HUES48 (cell line): ENCODE data around the gene GPRIN1.
"Not testable (repeated sequence)": the region's sequence is repeated elsewhere in the genome, so short reads cannot be mapped to it uniquely, and the experiment has no call there.

Experiments
- H3K27ac ChIP-seq: one replicate; pipeline ENCODE4 v1.7.0; 2013; ENCODE audit warnings: low read depth, low read length, inconsistent platforms
- H3K27me3 ChIP-seq: 2 replicates; pipeline ENCODE4 v1.6.1; 2013; ENCODE audit warnings: mild to moderate bottlenecking, low read length; ENCODE audit not compliant: control insufficient read depth, insufficient read depth
- H3K36me3 ChIP-seq: 2 replicates; pipeline ENCODE4 v1.6.1; 2013; ENCODE audit warnings: low read length; ENCODE audit not compliant: control insufficient read depth, insufficient read depth
- H3K4me1 ChIP-seq: 2 replicates; pipeline ENCODE4 v1.6.1; 2013; ENCODE audit warnings: mild to moderate bottlenecking, low read length; ENCODE audit not compliant: control insufficient read depth, insufficient read depth
- H3K4me3 ChIP-seq: 2 replicates; pipeline ENCODE4 v1.5.1; 2013; ENCODE audit warnings: mild to moderate bottlenecking, low read depth, low read length
- H3K9ac ChIP-seq: 2 replicates; pipeline ENCODE4 v1.6.1; 2013; ENCODE audit warnings: mild to moderate bottlenecking, low read depth, low read length, moderate library complexity
- H3K9me3 ChIP-seq: 2 replicates; pipeline ENCODE4 v1.6.1; 2013; ENCODE audit warnings: low read length; ENCODE audit not compliant: control insufficient read depth, insufficient read depth

GPRIN1 gene

GRCh38 chr5:176608937-176609723 lies 826 bp downstream of the GPRIN1 start:
- 0 out of 2 replicates have a peak, but pooled peaks cover 3% of the 10 kb centered on the region for H3K4me1 ChIP-seq
- peak overlapping the region; percentile 53; the same call in 1 of the 2 replicates for H3K9ac ChIP-seq
- peak overlapping the region; percentile 32 for H3K27ac ChIP-seq

DNA sequence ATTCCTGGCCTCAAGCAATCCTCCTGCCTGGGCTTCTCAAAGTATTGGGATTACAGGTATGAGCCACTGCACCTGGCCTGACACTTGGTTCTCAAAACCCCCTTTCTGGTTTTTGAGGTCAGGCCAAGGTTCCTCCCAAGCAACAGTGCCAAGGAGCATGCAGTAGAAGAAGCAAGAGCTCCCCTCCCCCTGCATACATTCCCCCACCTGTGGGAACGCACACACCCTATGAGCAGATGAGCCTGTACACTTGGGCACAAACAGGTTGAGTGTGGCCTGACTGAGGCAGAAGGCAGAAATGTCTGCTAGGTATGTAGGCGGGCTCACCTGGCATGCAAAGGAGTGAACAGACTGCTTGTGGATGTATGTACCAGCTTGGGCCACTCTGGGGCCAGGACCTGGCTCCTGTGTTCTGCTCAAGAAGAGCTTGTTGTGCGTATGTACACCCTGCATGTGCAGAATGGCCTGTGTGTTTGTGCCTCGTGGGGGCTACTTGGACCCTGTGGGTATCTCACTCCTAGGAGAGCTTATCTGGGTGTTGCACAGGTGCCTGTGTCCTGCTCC lies 1.7 kb downstream of the GPRIN1 start:
- Histone ChIP-seq H3K27me3 (peaks cover 14% of the 10 kb centered on the region), H3K4me3 (no peak overlapping the region), H3K4me1 (peaks cover 3% of the 10 kb centered on the region; the same call in 1 of the 2 replicates), H3K27ac (no peak overlapping the region), H3K36me3 (no peaks in the 10 kb centered on the region), H3K9ac (no peak overlapping the region), H3K9me3 (no peaks in the 10 kb centered on the region)

More at GRCh38 chr5:176608937-176609723, 826 bp downstream of the GPRIN1 start:
- peaks cover 14% of the 10 kb centered on the region for H3K27me3 ChIP-seq
- no peaks in the 10 kb centered on the region for H3K36me3 ChIP-seq
- no peaks in the 10 kb centered on the region for H3K9me3 ChIP-seq
- peak overlapping the region; percentile 68 for H3K4me3 ChIP-seq

- Histone ChIP-seq H3K27me3 (peaks cover 14% of the 10 kb centered on the region), H3K4me1 (peaks cover 3% of the 10 kb centered on the region; the same call in 1 of the 2 replicates), H3K9me3 (no peaks in the 10 kb centered on the region), H3K9ac (no peak overlapping the region), H3K36me3 (no peaks in the 10 kb centered on the region), H3K4me3 (no peak overlapping the region), H3K27ac (no peak overlapping the region)
Observed at GRCh38 chr5:176606875-176607274, 3.1 kb downstream of the GPRIN1 start.

DNA sequence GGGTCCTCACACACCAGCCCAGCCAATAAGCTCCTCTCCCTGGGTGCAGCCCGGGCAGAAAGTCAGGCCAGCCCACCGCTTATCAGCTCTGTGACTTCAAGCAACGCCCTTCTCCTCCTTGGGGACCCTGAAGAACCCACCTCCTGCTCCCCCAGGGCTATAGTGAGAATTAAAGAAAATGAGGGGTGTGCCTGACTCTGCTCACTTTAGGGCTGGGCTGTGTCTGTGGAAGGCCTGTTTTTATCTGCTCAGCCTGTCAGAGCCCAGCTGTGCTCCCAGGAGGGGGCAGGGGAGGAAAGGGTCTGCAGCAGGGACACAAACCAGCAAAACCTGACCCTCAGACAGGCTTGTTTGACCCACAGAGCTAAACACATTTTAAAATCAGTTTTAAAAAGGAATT lies 3.9 kb downstream of the GPRIN1 start:
- H3K27ac ChIP-seq: peak overlapping the region; percentile 9
- H3K27me3 ChIP-seq: peaks cover 13% of the 10 kb centered on the region
- peaks cover 3% of the 10 kb centered on the region; the same call in 1 of the 2 replicates for H3K4me1 ChIP-seq
- H3K9ac ChIP-seq: no peak overlapping the region
- H3K9me3 ChIP-seq: no peaks in the 10 kb centered on the region
- no peaks in the 10 kb centered on the region for H3K36me3 ChIP-seq
- no peak overlapping the region for H3K4me3 ChIP-seq

DNA sequence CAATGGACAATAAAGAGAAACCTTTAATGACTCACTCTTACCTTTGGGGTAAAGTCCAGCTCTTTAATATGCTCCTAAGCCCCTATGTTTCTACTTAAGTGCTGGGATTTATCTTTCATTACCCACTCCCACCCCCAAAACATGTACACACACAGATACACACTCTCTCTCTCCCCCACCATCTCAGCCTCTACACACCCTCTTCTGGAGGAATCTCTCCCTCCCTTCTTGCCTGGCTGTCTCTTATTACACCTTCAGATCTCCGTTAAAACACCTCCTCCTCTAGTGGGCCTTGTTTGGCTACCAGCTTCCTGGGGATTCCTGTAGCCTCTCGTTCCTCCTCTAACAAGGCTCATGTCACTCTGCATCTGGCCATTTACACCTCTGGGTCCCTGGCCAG lies 6.9 kb downstream of the GPRIN1 start:
- Histone ChIP-seq H3K9ac (no peak overlapping the region), H3K4me3 (no peak overlapping the region), H3K27me3 (no peaks in the 10 kb centered on the region), H3K36me3 (peaks cover 9% of the 10 kb centered on the region), H3K27ac (no peak overlapping the region), H3K9me3 (0 out of 2 replicates have a peak, but pooled peaks cover 2% of the 10 kb centered on the region), H3K4me1 (peaks cover 3% of the 10 kb centered on the region; the same call in 1 of the 2 replicates)

DNA sequence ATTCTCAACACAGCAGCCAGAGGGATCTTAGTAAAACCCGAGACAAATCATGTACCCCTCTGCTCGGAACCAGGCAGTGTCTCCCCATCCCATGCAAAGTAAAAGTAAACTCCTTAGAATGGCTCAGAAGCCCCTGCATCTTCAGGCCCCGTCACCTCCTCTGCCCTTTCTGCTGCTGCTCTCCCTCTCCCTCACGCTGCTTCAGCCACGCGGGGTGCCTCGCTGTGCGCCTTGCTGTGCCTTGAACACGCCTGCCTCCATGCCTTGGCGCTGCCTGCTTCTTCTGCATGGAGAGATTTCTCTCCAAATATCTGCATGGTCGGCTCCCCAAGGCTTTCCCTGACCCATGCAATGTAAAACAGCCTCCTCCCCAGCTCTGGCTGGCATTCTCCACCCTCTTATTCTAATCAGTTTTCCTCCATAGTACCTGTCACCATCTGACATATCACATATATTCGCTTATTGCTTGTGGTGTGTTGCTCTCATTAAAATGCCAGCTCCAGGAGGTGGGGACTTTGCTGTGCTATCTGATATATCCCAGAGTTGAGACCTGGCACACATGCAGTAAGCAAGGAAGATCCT lies 8.0 kb downstream of the GPRIN1 start:
- Histone ChIP-seq H3K27me3 (peaks cover 6% of the 10 kb centered on the region; the same call in 1 of the 2 replicates), H3K4me1 (peaks cover 3% of the 10 kb centered on the region; the same call in 1 of the 2 replicates), H3K9me3 (0 out of 2 replicates have a peak, but pooled peaks cover 2% of the 10 kb centered on the region), H3K27ac (no peak overlapping the region), H3K4me3 (no peak overlapping the region), H3K9ac (no peak overlapping the region), H3K36me3 (peaks cover 9% of the 10 kb centered on the region)

GRCh38 chr5:176599749-176600430 lies 10.1 kb downstream of the GPRIN1 start:
- H3K4me1 ChIP-seq, H3K9me3 ChIP-seq, H3K4me3 ChIP-seq, H3K36me3 ChIP-seq, H3K9ac ChIP-seq, H3K27ac ChIP-seq, H3K27me3 ChIP-seq: not testable (repeated sequence)

DNA sequence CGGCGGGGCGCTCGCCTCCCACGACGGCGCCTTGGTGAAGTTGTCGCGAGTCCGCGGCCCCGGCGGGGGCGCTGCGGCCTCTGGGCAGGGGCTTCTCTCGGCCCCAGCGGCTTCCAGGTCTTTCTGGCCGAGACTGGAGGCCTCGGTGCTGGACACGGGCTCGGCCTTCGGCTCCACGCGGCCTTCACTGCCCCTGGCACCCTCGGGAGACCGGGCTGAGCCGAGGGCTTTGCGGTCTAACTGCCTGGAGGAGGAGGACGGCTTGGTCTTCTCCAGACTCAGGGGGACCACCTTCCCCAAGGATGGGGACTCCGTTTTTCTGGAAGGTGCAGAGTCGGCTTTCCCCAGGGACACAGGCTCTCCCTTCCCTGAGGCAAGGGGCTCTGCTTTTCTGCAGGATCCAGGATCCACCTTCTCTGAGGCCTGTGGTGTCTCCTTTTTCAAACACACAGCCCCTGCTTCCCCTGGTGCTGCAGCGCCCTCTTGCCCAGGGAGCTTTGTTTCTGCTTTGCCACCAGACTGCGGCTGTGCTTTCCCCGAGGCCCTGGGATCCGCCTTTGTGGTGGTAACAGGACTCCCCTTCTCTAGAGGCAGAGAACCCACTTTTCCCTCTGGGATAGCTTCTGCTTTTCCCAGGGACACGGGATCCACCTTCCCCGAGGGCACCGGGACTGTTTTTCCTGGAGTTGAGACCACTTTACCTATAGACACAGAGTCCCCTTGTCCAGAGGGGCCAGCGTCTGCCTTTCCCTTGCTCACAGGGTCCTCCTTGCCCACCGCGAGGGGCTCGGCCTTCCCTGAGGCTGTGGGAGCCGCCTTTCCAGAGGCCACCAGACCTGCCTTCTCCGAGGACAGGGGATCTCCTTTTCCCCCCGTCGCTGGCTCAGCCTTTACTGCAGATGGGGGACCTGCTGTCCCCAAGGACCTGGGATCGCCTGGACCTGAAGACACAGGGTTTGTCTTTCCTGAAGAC lies 12.3 kb downstream of the GPRIN1 start:
- no peak overlapping the region for H3K27ac ChIP-seq
- H3K4me3 ChIP-seq: no peak overlapping the region
- no peaks in the 10 kb centered on the region for H3K4me1 ChIP-seq
- peaks cover 9% of the 10 kb centered on the region for H3K36me3 ChIP-seq
- peaks cover 6% of the 10 kb centered on the region; the same call in 1 of the 2 replicates for H3K27me3 ChIP-seq
- H3K9me3 ChIP-seq: 0 out of 2 replicates have a peak, but pooled peaks cover 7% of the 10 kb centered on the region
- no peak overlapping the region for H3K9ac ChIP-seq

GRCh38 chr5:176596689-176597416 lies 13.1 kb downstream of the GPRIN1 start:
- H3K9me3 ChIP-seq: 0 out of 2 replicates have a peak, but pooled peaks cover 12% of the 10 kb centered on the region
- H3K27me3 ChIP-seq: peaks cover 6% of the 10 kb centered on the region; the same call in 1 of the 2 replicates
- H3K36me3 ChIP-seq: peaks cover 9% of the 10 kb centered on the region
- H3K27ac ChIP-seq: no peak overlapping the region
- H3K4me3 ChIP-seq: peak overlapping the region; percentile 47; the same call in 1 of the 2 replicates
- no peak overlapping the region; the same call in 1 of the 2 replicates for H3K9ac ChIP-seq
- H3K4me1 ChIP-seq: no peaks in the 10 kb centered on the region
